ENCODE measurements around the gene KLHDC8A. TPM values are rescaled to one million over a fixed set of nuclear protein-coding genes. Genes with fewer than 3 reads are reported as not detected.
A peak's percentile ranks its signal among the peaks of the same experiment; 100 is the strongest.

Gene KLHDC8A
- total and polyA plus RNA-seq, 2 of the 13 experiments (the other 11 are each of a cell fraction or from before 2014, with no cell fraction given) = not detected

DNA sequence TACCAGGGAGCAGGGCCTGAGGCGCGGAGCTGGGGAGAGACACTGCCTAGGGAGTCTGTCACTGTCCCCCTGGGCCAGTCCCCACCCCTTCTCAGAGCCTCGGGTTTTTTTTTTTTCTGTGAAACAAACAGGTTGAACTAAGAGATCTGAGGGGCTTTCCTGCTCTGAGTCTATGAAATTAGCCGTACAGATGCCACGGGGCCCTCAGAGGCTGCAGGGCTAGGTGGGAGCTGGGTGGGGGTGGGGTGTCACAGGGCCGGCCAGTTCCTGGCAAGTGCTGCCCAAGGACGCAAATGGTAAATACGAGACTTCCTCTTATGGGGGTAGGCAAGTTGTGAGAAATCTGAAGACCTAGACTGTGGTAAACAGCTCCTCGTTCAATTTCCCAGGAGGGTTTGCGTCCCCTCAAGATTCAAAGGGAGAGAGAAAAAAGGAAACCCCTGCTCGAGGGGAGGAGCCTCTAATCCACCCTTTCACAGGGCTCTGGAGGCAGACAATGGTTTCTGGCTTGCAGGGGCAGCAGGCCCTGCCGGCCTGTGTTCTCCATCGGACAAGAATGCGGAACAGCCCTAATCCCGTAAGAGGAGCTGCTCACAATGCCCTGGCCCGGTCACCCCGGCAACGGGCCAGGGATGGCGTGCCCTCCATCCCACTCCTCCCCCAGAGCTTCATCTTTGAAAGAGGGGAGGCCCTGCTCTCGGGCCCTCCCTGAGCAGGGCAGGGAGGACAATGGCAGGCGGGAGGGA is 43.0 kb downstream of the KLHDC8A start:
- in situ Hi-C loops (cut with HindIII; ENCODE audit: extremely low pct_ligation_motif_present, low pct_unique_long_range_greater_than_20kb) (no loop called here), intact Hi-C loops (cut with micrococcal nuclease; ENCODE audit: unreplicated experiment) (no loop called here)
- no peak overlapping the region for H3K4me3 ChIP-seq (replicated peaks in 1 of 3; ENCODE audit: insufficient read depth in 1 of 3, low read depth in 2 of 3, low read length in 3 of 3)
- WGBS (ENCODE audit: low lambda C conversion rate) = 76% methylated on average over 21 of the region's 21 CpGs
- no peak for ATAC-seq
- H3K9ac ChIP-seq (ENCODE audit: insufficient read depth, low read depth, low read length) = no peak overlapping the region
- H3K27ac ChIP-seq (ENCODE audit: extremely low read length, insufficient read depth, low read length) = no peak overlapping the region
- FAIRE-seq = no peak
- no peaks in the 10 kb centered on the region; the same call in 1 of the 2 replicates for H4K20me1 ChIP-seq (ENCODE audit: insufficient read depth, low read length)
- peaks cover 15 to 22% of the 10 kb centered on the region in 2 experiments; a peak in 4 of 5 replicates for H3K36me3 ChIP-seq (replicated peaks in 1 of 2; ENCODE audit: control insufficient read depth in 1 of 2, insufficient read depth in 2 of 2, low read length in 2 of 2)
- BruUV-seq (replicated peaks) = no TSS peak
- no peak overlapping the region; the same call in 1 of the 2 replicates for H3K4me2 ChIP-seq (ENCODE audit: low read depth, low read length)
- POLR2A ChIA-PET = interaction anchor here (1.2 to 2.1 kb wide), 2 partner anchors 12 to 19 kb away, joined by 3 to 9 read pairs; no protein-coding TSS in a partner anchor
- no peak overlapping the region for H2AFZ ChIP-seq (ENCODE audit: low read length)
- peaks cover 57% of the 10 kb centered on the region for H3K4me1 ChIP-seq (ENCODE audit: insufficient read depth, low read length)
- peaks cover 24% of the 10 kb centered on the region for H3K79me2 ChIP-seq (ENCODE audit: insufficient read depth, low read length)
- CTCF ChIA-PET (ENCODE audit: low intra/inter-chr PET ratio, low total read pairs) = no interaction called here
- DNase-seq (ENCODE audit: low spot score) = no peak
- H3K27me3 ChIP-seq (ENCODE audit: control insufficient read depth in 1 of 2, insufficient read depth in 2 of 2, low read length in 2 of 2) = no peaks in the 10 kb centered on the region; a peak in 1 of 5 replicates
- no peaks in the 10 kb centered on the region for H3K9me3 ChIP-seq (ENCODE audit: low read length)
- TF ChIP-seq ZNF431 (CRISPR knock-in tag; IDR thresholded peaks at IDR 0.05; ENCODE audit: borderline replicate concordance, low read depth) = no peak
- no peak for TF ChIP-seq REST (IDR thresholded peaks at IDR 0.05; ENCODE audit: borderline replicate concordance in 1 of 2, low read depth in 1 of 2, low read length in 2 of 2)
- no peak for TF ChIP-seq ARNT2 (CRISPR knock-in tag; IDR thresholded peaks at IDR 0.05; ENCODE audit: low read depth)
- TF ChIP-seq FOXA3 (CRISPR knock-in tag; IDR thresholded peaks at IDR 0.05) = peak; percentile 43; the same call in 1 of the 2 replicates
- 0 out of 2 replicates have a peak, but pooled peaks have one; percentile 19 for TF ChIP-seq PAXIP1 (CRISPR knock-in tag; conservative IDR thresholded peaks at IDR 0.05)
- TF ChIP-seq ZNF251 (CRISPR knock-in tag; IDR thresholded peaks at IDR 0.05) = no peak
- TF ChIP-seq ZNF619 (CRISPR knock-in tag; IDR thresholded peaks at IDR 0.05) = no peak
- TF ChIP-seq ZSCAN30 (CRISPR knock-in tag; IDR thresholded peaks at IDR 0.05) = no peak
- TF ChIP-seq TBL1XR1 (IDR thresholded peaks at IDR 0.05; ENCODE audit: borderline replicate concordance, low read length, partially characterized antibody) = no peak
- TF ChIP-seq ATRX (CRISPR knock-in tag; IDR thresholded peaks at IDR 0.05; ENCODE audit: borderline replicate concordance) = no peak
- no peak for TF ChIP-seq ZNF253 (CRISPR knock-in tag; IDR thresholded peaks at IDR 0.05; ENCODE audit: borderline replicate concordance)
- no peak for TF ChIP-seq ZGPAT (CRISPR knock-in tag; IDR thresholded peaks at IDR 0.05)
- 0 out of 2 replicates have a peak, but pooled peaks have one; percentile 46 for TF ChIP-seq NCOA2 (CRISPR knock-in tag; IDR thresholded peaks at IDR 0.05)
- TF ChIP-seq, protein P1, sequence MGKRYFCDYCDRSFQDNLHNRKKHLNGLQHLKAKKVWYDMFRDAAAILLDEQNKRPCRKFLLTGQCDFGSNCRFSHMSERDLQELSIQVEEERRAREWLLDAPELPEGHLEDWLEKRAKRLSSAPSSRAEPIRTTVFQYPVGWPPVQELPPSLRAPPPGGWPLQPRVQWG (CRISPR knock-in tag; IDR thresholded peaks at IDR 0.05; ENCODE audit: borderline replicate concordance, low read depth) = no peak

Measured in HepG2 (cell line).